IMR-90 (cell line): Measurements from ENCODE around the gene FBXO17. TPM values are rescaled to one million over a fixed set of nuclear protein-coding genes. Genes with fewer than 3 reads are reported as not detected.

ENCODE experiments used
- ATAC-seq: fragments of 200-7000 bp; cut with Tn5 transposase; 2 replicates; pipeline ENCODE4 v1.9.1; 2020; ENCODE audit warnings: low read depth, mild to moderate bottlenecking, moderate library complexity
- BruUV-seq: library from RNA; stranded (reverse); fragments of 400-500 nt; replicated peaks from 2 replicates; lab custom pipeline; 2021; lab: Mats Ljungman, UMichigan
- CTCF ChIA-PET: fragments of 300-600 bp; formaldehyde crosslinking; extraction: SDS; loops from one replicate; lab custom pipeline; 2021; ENCODE audit warnings: antibody characterized with exemption; lab: Yijun Ruan, JAX
- POLR2A ChIA-PET: fragments of 300-600 bp; sonication (Branson Sonifier 250); formaldehyde crosslinking; loops from one replicate; lab custom pipeline; 2022; ENCODE audit warnings: antibody characterized with exemption; ENCODE audit not compliant: unreplicated experiment; lab: Charles Lee
- DNase-seq: peaks from one replicate; pipeline ENCODE4 v3.0.0; 2013
- H2AFZ ChIP-seq: replicated peaks from 2 replicates; pipeline ENCODE3; 2013; ENCODE audit warnings: low read length, mild to moderate bottlenecking; ENCODE audit not compliant: poor library complexity
- H2AK5ac ChIP-seq: 2 replicates; pipeline ENCODE4 v1.6.1; 2013; ENCODE audit warnings: low read depth, low read length, inconsistent platforms
- H2AK9ac ChIP-seq: replicated peaks from 2 replicates; pipeline ENCODE3; 2013; ENCODE audit warnings: mild to moderate bottlenecking, low read depth, low read length, moderate library complexity; ENCODE audit not compliant: poor library complexity
- H2BK120ac ChIP-seq: 2 replicates; pipeline ENCODE4 v1.6.1; 2013; ENCODE audit warnings: low read depth, low read length, inconsistent platforms
- H2BK15ac ChIP-seq: 3 replicates; pipeline ENCODE4 v1.6.1; 2013; ENCODE audit warnings: low read depth, low read length, inconsistent platforms
- H2BK20ac ChIP-seq: 2 replicates; pipeline ENCODE4 v1.6.1; 2013; ENCODE audit warnings: low read depth, mild to moderate bottlenecking, inconsistent platforms, low read length, moderate library complexity
- H2BK5ac ChIP-seq: 2 replicates; pipeline ENCODE4 v1.6.1; 2013; ENCODE audit warnings: mild to moderate bottlenecking, low read depth, low read length, inconsistent platforms; ENCODE audit not compliant: poor library complexity, severe bottlenecking
- H3K14ac ChIP-seq: replicated peaks from 2 replicates; pipeline ENCODE4 v1.6.1; 2013; ENCODE audit warnings: low read depth, low read length, inconsistent platforms
- H3K18ac ChIP-seq: 2 replicates; pipeline ENCODE4 v1.6.1; 2013; ENCODE audit warnings: low read depth, low read length, control low read depth
- H3K23ac ChIP-seq: 2 replicates; pipeline ENCODE4 v1.6.1; 2013; ENCODE audit warnings: low read depth, low read length, inconsistent platforms
- H3K27ac ChIP-seq: 2 replicates; pipeline ENCODE4 v1.5.1; 2013; ENCODE audit warnings: mild to moderate bottlenecking, control low read depth, low read length; ENCODE audit not compliant: insufficient read depth
- H3K27me3 ChIP-seq: 2 replicates; pipeline ENCODE4 v1.6.1; 2013; ENCODE audit warnings: low read length; ENCODE audit not compliant: control insufficient read depth, insufficient read depth
- H3K36me3 ChIP-seq: 2 replicates; pipeline ENCODE4 v1.6.1; 2013; ENCODE audit warnings: low read length, mixed read lengths; ENCODE audit not compliant: control insufficient read depth, insufficient read depth
- H3K4ac ChIP-seq: 2 replicates; pipeline ENCODE4 v1.6.1; 2013; ENCODE audit warnings: low read depth, low read length, inconsistent platforms
- H3K4me1 ChIP-seq: 2 replicates; pipeline ENCODE4 v1.6.1; 2013; ENCODE audit warnings: low read length, mixed read lengths; ENCODE audit not compliant: control insufficient read depth, insufficient read depth
- H3K4me2 ChIP-seq: 2 replicates; pipeline ENCODE4 v1.6.1; 2013; ENCODE audit warnings: low read depth, mild to moderate bottlenecking, control low read depth, low read length, moderate library complexity
- H3K4me3 ChIP-seq: 2 replicates; pipeline ENCODE4 v1.5.1; 2013; ENCODE audit warnings: low read depth, mild to moderate bottlenecking, control low read depth, low read length, moderate library complexity; ENCODE audit not compliant: insufficient read depth
- H3K56ac ChIP-seq: 2 replicates; pipeline ENCODE4 v1.6.1; 2013; ENCODE audit warnings: low read length, inconsistent platforms; ENCODE audit not compliant: insufficient read depth; ENCODE audit errors: extremely low read depth
- H3K79me1 ChIP-seq, 2 experiments: 2 replicates each; pipeline ENCODE4 v1.6.1; 2013; ENCODE audit warnings: low read length in 2 of 2, inconsistent platforms in 1 of 2, low read depth in 1 of 2
- H3K9ac ChIP-seq: 2 replicates; pipeline ENCODE4 v1.6.1; 2013; ENCODE audit warnings: low read depth, low read length, control low read depth
- H3K9me1 ChIP-seq: 2 replicates; pipeline ENCODE4 v1.6.1; 2013; ENCODE audit warnings: low read length, inconsistent platforms; ENCODE audit not compliant: insufficient read depth
- H3K9me3 ChIP-seq: 2 replicates; pipeline ENCODE4 v1.6.1; 2013; ENCODE audit warnings: low read length; ENCODE audit not compliant: control insufficient read depth, insufficient read depth
- H4K20me1 ChIP-seq: 2 replicates; pipeline ENCODE4 v1.6.1; 2013; ENCODE audit warnings: low read length, inconsistent platforms; ENCODE audit not compliant: insufficient read depth
- H4K5ac ChIP-seq: 2 replicates; pipeline ENCODE4 v1.6.1; 2013; ENCODE audit warnings: mild to moderate bottlenecking, low read depth, low read length, control low read depth
- H4K8ac ChIP-seq, 2 experiments: 2 replicates each; pipeline ENCODE4 v1.6.1; 2013; ENCODE audit warnings: low read depth in 2 of 2, low read length in 2 of 2, control low read depth in 1 of 2, inconsistent platforms in 1 of 2
- H4K91ac ChIP-seq: 2 replicates; pipeline ENCODE4 v1.6.1; 2013; ENCODE audit warnings: low read depth, low read length, inconsistent platforms; ENCODE audit not compliant: insufficient read depth
- BHLHE40 ChIP-seq: fragments of 150-350 bp; IDR thresholded peaks from 2 replicates; pipeline ENCODE4 v1.6.1; 2016; ENCODE audit warnings: mild to moderate bottlenecking, low read depth, low read length
- CHD1 ChIP-seq: IDR thresholded peaks from 2 replicates; pipeline ENCODE4 v1.6.1; 2012; ENCODE audit warnings: low read depth, low read length, improper control_type of control experiment
- CTCF ChIP-seq: conservative IDR thresholded peaks from 2 replicates; pipeline ENCODE4 v1.5.1; 2012; ENCODE audit warnings: mild to moderate bottlenecking, low read depth, low read length, improper control_type of control experiment
- FOS ChIP-seq: fragments of 150-350 bp; IDR thresholded peaks from 2 replicates; pipeline ENCODE4 v1.6.1; 2016; ENCODE audit warnings: low read depth, low read length
- MAZ ChIP-seq: IDR thresholded peaks from 2 replicates; pipeline ENCODE4 v1.6.1; 2012; ENCODE audit warnings: low read depth, mild to moderate bottlenecking, low read length, improper control_type of control experiment, moderate library complexity, borderline replicate concordance
- MXI1 ChIP-seq: IDR thresholded peaks from 2 replicates; pipeline ENCODE4 v1.6.1; 2012; ENCODE audit warnings: low read depth, mild to moderate bottlenecking, low read length, moderate library complexity, borderline replicate concordance
- POLR2A ChIP-seq: IDR thresholded peaks from 2 replicates; pipeline ENCODE4 v1.6.1; 2012; ENCODE audit warnings: mild to moderate bottlenecking, low read depth, low read length
- RAD21 ChIP-seq: IDR thresholded peaks from 2 replicates; pipeline ENCODE4 v1.6.1; 2012; ENCODE audit warnings: low read length, improper control_type of control experiment
- RCOR1 ChIP-seq: IDR thresholded peaks from 2 replicates; pipeline ENCODE4 v1.6.1; 2012; ENCODE audit warnings: mild to moderate bottlenecking, low read length, improper control_type of control experiment; ENCODE audit not compliant: insufficient replicate concordance
- RFX5 ChIP-seq: IDR thresholded peaks from 2 replicates; pipeline ENCODE4 v1.8.0; 2012; ENCODE audit warnings: low read depth, mild to moderate bottlenecking, low read length, moderate library complexity
- SMC3 ChIP-seq: fragments of 150-350 bp; IDR thresholded peaks from 2 replicates; pipeline ENCODE4 v1.6.1; 2016; ENCODE audit warnings: low read depth, mild to moderate bottlenecking, antibody characterized with exemption, low read length, moderate library complexity
- USF2 ChIP-seq: fragments of 150-350 bp; IDR thresholded peaks from 2 replicates; pipeline ENCODE4 v1.6.1; 2017; ENCODE audit warnings: mild to moderate bottlenecking, antibody characterized with exemption, low read length, low read depth
- WGBS, 2 experiments: methylation state at CpG; one replicate each; pipeline versions ENCODE4 v1.1.5 to v1.1.7; 2013; ENCODE audit warnings: missing lambda C conversion rate in 2 of 2; ENCODE audit not compliant: insufficient read length in 1 of 2; ENCODE audit errors: extremely low coverage in 2 of 2; 5-methylcytosine and 5-hydroxymethylcytosine counted together
- dilution Hi-C: fragments of 300-500 bp; cut with HindIII; formaldehyde crosslinking; loops from one replicate; pipeline ENCODE4 v1.14.3; 2018; ENCODE audit warnings: low sequenced_read_pairs; ENCODE audit not compliant: unreplicated experiment
- in situ Hi-C: fragments of 300-500 bp; cut with MboI; formaldehyde crosslinking; loops from 3 replicates; pipeline ENCODE4 v1.14.3; 2019; ENCODE audit warnings: low sequenced_read_pairs, inconsistent platforms, mixed read lengths
- intact Hi-C: fragments of 100-400 bp; cut with micrococcal nuclease; formaldehyde crosslinking; loops from 2 replicates; pipeline ENCODE4 v1.10.0; 2022
- polyA plus RNA-seq, 3 experiments: library from polyadenylated mRNA; depleted of rRNA; stranded (reverse); fragments of >200 nt; gene quantifications; 2 replicates each; pipeline ENCODE4 v1.2.3, GENCODE V29; 2012; ENCODE audit warnings: low replicate concordance in 1 of 3
- total RNA-seq: library from RNA; depleted of rRNA; stranded (reverse); fragments of >200 nt; gene quantifications from 2 replicates; pipeline ENCODE4 v1.2.3, GENCODE V29; 2012

FBXO17 gene
- total and polyA plus RNA-seq, 2 of the 4 experiments (the other 2 are of a cell fraction): 10.8 to 20.7 TPM

- no TSS peak for BruUV-seq
- POLR2A ChIA-PET: no interaction called here
- no peak for ATAC-seq
These were observed 17.2 kb downstream of the FBXO17 start for GRCh38 chr19:38958301-38958700.

More at GRCh38 chr19:38958301-38958700, 17.2 kb downstream of the FBXO17 start:
- CTCF ChIA-PET: no interaction called here
- no peak overlapping the region for H3K27ac ChIP-seq
- WGBS, 2 experiments: 100% methylated on average over 1 of the region's 2 CpGs; no CpG with 5 or more reads in 1 of the 2 experiments
- no peak overlapping the region for H2BK20ac ChIP-seq
- H3K23ac ChIP-seq: no peak overlapping the region
- H3K9me1 ChIP-seq: no peaks in the 10 kb centered on the region; the same call in 1 of the 2 replicates
- DNase-seq: no peak
- dilution Hi-C loops (no loop called here), in situ Hi-C loops (loop anchor here (10.0 kb wide), 1 partner anchor 366 kb away; the partner anchor contains the start of gene LRFN1), intact Hi-C loops (no loop called here)
- no peak overlapping the region for H3K4me2 ChIP-seq
- no peak overlapping the region for H2BK15ac ChIP-seq
- H2BK5ac ChIP-seq: no peak overlapping the region
- H2BK120ac ChIP-seq: no peak overlapping the region
- no peak overlapping the region for H3K4me3 ChIP-seq
- H4K8ac ChIP-seq: no peak overlapping the region
- TF ChIP-seq FOS: no peak
- TF ChIP-seq POLR2A: no peak
- no peak for TF ChIP-seq MXI1
- TF ChIP-seq SMC3: no peak
- no peak for TF ChIP-seq MAZ
- TF ChIP-seq RCOR1: no peak
- no peak for TF ChIP-seq CTCF
- TF ChIP-seq BHLHE40: no peak
- TF ChIP-seq USF2: no peak
- TF ChIP-seq CHD1: no peak
- no peak for TF ChIP-seq RFX5
- no peak for TF ChIP-seq RAD21
- no peaks in the 10 kb centered on the region; the same call in 1 of the 2 replicates for H4K20me1 ChIP-seq
- H2AK9ac ChIP-seq: no peak overlapping the region
- no peak overlapping the region for H4K5ac ChIP-seq
- no peak overlapping the region for H4K91ac ChIP-seq
- no peak overlapping the region for H3K14ac ChIP-seq
- H3K27me3 ChIP-seq: no peaks in the 10 kb centered on the region
- no peak overlapping the region for H3K56ac ChIP-seq
- no peaks in the 10 kb centered on the region for H3K9me3 ChIP-seq
- H3K4me1 ChIP-seq: no peaks in the 10 kb centered on the region
- no peak overlapping the region for H3K18ac ChIP-seq
- no peak overlapping the region for H2AFZ ChIP-seq
- H3K36me3 ChIP-seq: no peaks in the 10 kb centered on the region
- peaks cover 0 to 7% of the 10 kb centered on the region in 2 experiments; a peak in 1 of 4 replicates for H3K79me1 ChIP-seq
- H3K9ac ChIP-seq: no peak overlapping the region
- no peak overlapping the region for H3K4ac ChIP-seq
- no peak overlapping the region for H2AK5ac ChIP-seq
